Measurements from ENCODE around the gene KCNMA1.

GRCh38 chr10:76869931-76870330 is 767.7 kb downstream of the KCNMA1 start:
- TF ChIP-seq EP300 (IDR thresholded peaks at IDR 0.05; ENCODE audit: low read depth) (no peak), POLR2AphosphoS5 (IDR thresholded peaks at IDR 0.05) (no peak)
